Skin of body (tissue), 2 donors: Measurements from ENCODE around the gene BST1. TPM values are rescaled to one million over a fixed set of nuclear protein-coding genes. Genes with fewer than 3 reads are reported as not detected.

Source experiments
- DNase-seq: peaks from one replicate; lab custom pipeline; 2025; lab: John Stamatoyannopoulos, UW
- total RNA-seq: library from RNA; depleted of rRNA; stranded (reverse); fragments of >200 nt; gene quantifications from one replicate; pipeline ENCODE4 v1.2.3, GENCODE V29; 2014

BST1 gene
- 6.8 TPM for total RNA-seq

- peak; percentile 43 for DNase-seq
Measured at GRCh38 chr4:15702941-15703403, at the start of gene BST1. Gene BST1 (plus strand): TSS chr4:15703065. CDS start chr4:15703145, 80 bp downstream.

- no peak for DNase-seq
Measured at GRCh38 chr4:15653420-15653819, 49.4 kb upstream of the BST1 start.

GRCh38 chr4:15653864-15654592 is 48.8 kb upstream of the BST1 start:
- no peak for DNase-seq

- DNase-seq: no peak
Measured at GRCh38 chr4:15654593-15655222, 48.2 kb upstream of the BST1 start.

GRCh38 chr4:15655223-15656037 is 47.4 kb upstream of the BST1 start, which contains the start of gene FBXL5:
Gene FBXL5 (minus strand): TSS chr4:15655357. CDS start chr4:15655287, 70 bp downstream.
- DNase-seq: peak; percentile 86

- DNase-seq: no peak
Measured at GRCh38 chr4:15656038-15656470, 46.8 kb upstream of the BST1 start.

GRCh38 chr4:15657366-15657765 is 45.5 kb upstream of the BST1 start:
- DNase-seq: no peak

GRCh38 chr4:15658136-15658770 is 44.6 kb upstream of the BST1 start:
- no peak for DNase-seq

GRCh38 chr4:15658781-15659180 is 44.1 kb upstream of the BST1 start:
- no peak for DNase-seq

- DNase-seq: no peak
Measured at GRCh38 chr4:15659768-15660570, 42.9 kb upstream of the BST1 start.

- no peak for DNase-seq
Measured at GRCh38 chr4:15665753-15666365, 37.0 kb upstream of the BST1 start.

- DNase-seq: no peak
Measured at GRCh38 chr4:15667006-15667405, 35.9 kb upstream of the BST1 start.

GRCh38 chr4:15668566-15669435 is 34.1 kb upstream of the BST1 start:
- DNase-seq: no peak

- DNase-seq: no peak
Measured at GRCh38 chr4:15670576-15670975, 32.3 kb upstream of the BST1 start.

- no peak for DNase-seq
Measured at GRCh38 chr4:15672101-15672500, 30.8 kb upstream of the BST1 start.

- no peak for DNase-seq
Measured at GRCh38 chr4:15673337-15673736, 29.5 kb upstream of the BST1 start.

GRCh38 chr4:15674046-15674445 is 28.8 kb upstream of the BST1 start:
- no peak for DNase-seq

- no peak for DNase-seq
Measured at GRCh38 chr4:15674926-15675325, 27.9 kb upstream of the BST1 start.

- no peak for DNase-seq
Measured at GRCh38 chr4:15675356-15675755, 27.5 kb upstream of the BST1 start.
